ENCODE measurements around the gene SLC2A10. TPM values are rescaled to one million over a fixed set of nuclear protein-coding genes. Genes with fewer than 3 reads are reported as not detected.

The SLC2A10 gene
- total RNA-seq, 1 experiment from 2014 or later: 0.05 TPM

GRCh38 chr20:46673394-46674252 lies 35.8 kb upstream of the SLC2A10 start:
- Histone ChIP-seq H2AFZ (ENCODE audit: low read depth, low read length, poor library complexity, severe bottlenecking) (no peak overlapping the region), H3K4me3 (replicated peaks in 1 of 2; ENCODE audit: low read depth in 1 of 2, low read length in 2 of 2) (no peak overlapping the region), H3K27me3 (ENCODE audit: insufficient read depth, low read length) (no peaks in the 10 kb centered on the region), H3K9me3 (ENCODE audit: control insufficient read depth in 1 of 2, insufficient read depth in 1 of 2, low read depth in 1 of 2, low read length in 2 of 2) (no peaks in the 10 kb centered on the region), H3K9ac (ENCODE audit: low read length) (no peak overlapping the region), H3K79me2 (ENCODE audit: insufficient read depth, low read length) (no peaks in the 10 kb centered on the region), H3K9me2 (ENCODE audit: insufficient read depth) (no peaks in the 10 kb centered on the region), H3K4me1 (ENCODE audit: control insufficient read depth in 1 of 2, insufficient read depth in 2 of 2, low read length in 2 of 2) (peaks cover 6% of the 10 kb centered on the region in 2 experiments; a peak in 2 of 4 replicates), H3K4me2 (ENCODE audit: low read length) (no peak overlapping the region), H4K20me1 (ENCODE audit: insufficient read depth) (no peaks in the 10 kb centered on the region), H3K27ac (ENCODE audit: low read depth, low read length) (no peak overlapping the region), H3K36me3 (ENCODE audit: control insufficient read depth in 1 of 2, insufficient read depth in 2 of 2, low read length in 2 of 2) (no peaks in the 10 kb centered on the region)
- POLR2A ChIA-PET: no interaction called here
- CTCF ChIA-PET: no interaction called here
- no TSS peak for BruUV-seq (replicated peaks)
- TF ChIP-seq ZFX (IDR thresholded peaks at IDR 0.05): no peak
- TF ChIP-seq TCF7L2 (IDR thresholded peaks at IDR 0.05; ENCODE audit: borderline replicate concordance, extremely low read depth, insufficient read depth, insufficient read length): no peak
- TF ChIP-seq YY1 (IDR thresholded peaks at IDR 0.05; ENCODE audit: extremely low read depth, insufficient replicate concordance, low read depth, low read length): no peak
- TF ChIP-seq ELF1 (IDR thresholded peaks at IDR 0.05; ENCODE audit: borderline replicate concordance, low read depth): no peak
- TF ChIP-seq SIN3A (IDR thresholded peaks at IDR 0.05; ENCODE audit: low read depth): no peak
- no peak for TF ChIP-seq POLR2AphosphoS5 (IDR thresholded peaks at IDR 0.05; ENCODE audit: low read depth, low read length)
- TF ChIP-seq CEBPB (IDR thresholded peaks at IDR 0.05; ENCODE audit: low read depth): no peak
- TF ChIP-seq, protein P1, sequence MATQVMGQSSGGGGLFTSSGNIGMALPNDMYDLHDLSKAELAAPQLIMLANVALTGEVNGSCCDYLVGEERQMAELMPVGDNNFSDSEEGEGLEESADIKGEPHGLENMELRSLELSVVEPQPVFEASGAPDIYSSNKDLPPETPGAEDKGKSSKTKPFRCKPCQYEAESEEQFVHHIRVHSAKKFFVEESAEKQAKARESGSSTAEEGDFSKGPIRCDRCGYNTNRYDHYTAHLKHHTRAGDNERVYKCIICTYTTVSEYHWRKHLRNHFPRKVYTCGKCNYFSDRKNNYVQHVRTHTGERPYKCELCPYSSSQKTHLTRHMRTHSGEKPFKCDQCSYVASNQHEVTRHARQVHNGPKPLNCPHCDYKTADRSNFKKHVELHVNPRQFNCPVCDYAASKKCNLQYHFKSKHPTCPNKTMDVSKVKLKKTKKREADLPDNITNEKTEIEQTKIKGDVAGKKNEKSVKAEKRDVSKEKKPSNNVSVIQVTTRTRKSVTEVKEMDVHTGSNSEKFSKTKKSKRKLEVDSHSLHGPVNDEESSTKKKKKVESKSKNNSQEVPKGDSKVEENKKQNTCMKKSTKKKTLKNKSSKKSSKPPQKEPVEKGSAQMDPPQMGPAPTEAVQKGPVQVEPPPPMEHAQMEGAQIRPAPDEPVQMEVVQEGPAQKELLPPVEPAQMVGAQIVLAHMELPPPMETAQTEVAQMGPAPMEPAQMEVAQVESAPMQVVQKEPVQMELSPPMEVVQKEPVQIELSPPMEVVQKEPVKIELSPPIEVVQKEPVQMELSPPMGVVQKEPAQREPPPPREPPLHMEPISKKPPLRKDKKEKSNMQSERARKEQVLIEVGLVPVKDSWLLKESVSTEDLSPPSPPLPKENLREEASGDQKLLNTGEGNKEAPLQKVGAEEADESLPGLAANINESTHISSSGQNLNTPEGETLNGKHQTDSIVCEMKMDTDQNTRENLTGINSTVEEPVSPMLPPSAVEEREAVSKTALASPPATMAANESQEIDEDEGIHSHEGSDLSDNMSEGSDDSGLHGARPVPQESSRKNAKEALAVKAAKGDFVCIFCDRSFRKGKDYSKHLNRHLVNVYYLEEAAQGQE (IDR thresholded peaks at IDR 0.05; ENCODE audit: low read depth): no peak
- intact Hi-C loops (cut with micrococcal nuclease): no loop called here
- ATAC-seq (no peak), DNase-seq (ENCODE audit: low read depth, low spot score) (no peak)
- RAD21 ChIA-PET (ENCODE audit: low non-redundant PET in 1 of 2, low total read pairs in 2 of 2, uncharacterized antibody in 2 of 2, unreplicated experiment in 2 of 2): no interaction called here
